Effector CD4-positive, alpha-beta T cell (primary cell): ENCODE data around the gene RTP2. TPM values are rescaled to one million over a fixed set of nuclear protein-coding genes. Genes with fewer than 3 reads are reported as not detected.
A peak's percentile ranks its signal among the peaks of the same experiment; 100 is the strongest.

Experiments used
- DNase-seq: peaks from one replicate; pipeline ENCODE4 v3.0.0-alpha.2; 2020
- total RNA-seq: gene quantifications from one replicate; lab custom pipeline; 2026; lab: John Stamatoyannopoulos, UW

RTP2 gene
- total RNA-seq = not detected

- DNase-seq = no peak
These were observed at the start of gene RTP2 for GRCh38 chr3:187702507-187703033. Gene RTP2 (minus strand): TSS chr3:187702557. CDS start chr3:187702128, 429 bp downstream.

- no peak for DNase-seq
These were observed 48.3 kb upstream of the RTP2 start for GRCh38 chr3:187750513-187751123.

GRCh38 chr3:187750006-187750512 is 47.7 kb upstream of the RTP2 start:
- no peak for DNase-seq

GRCh38 chr3:187748050-187748481 is 45.7 kb upstream of the RTP2 start:
- peak; percentile 78 for DNase-seq

- no peak for DNase-seq
These were observed 45.1 kb upstream of the RTP2 start for GRCh38 chr3:187747506-187747905.

GRCh38 chr3:187746442-187747281 is 44.3 kb upstream of the RTP2 start:
- DNase-seq = no peak

GRCh38 chr3:187746059-187746441 is 43.7 kb upstream of the RTP2 start:
- no peak for DNase-seq

GRCh38 chr3:187745201-187746058 is 43.1 kb upstream of the RTP2 start, which contains the start of gene BCL6:
Gene BCL6 (minus strand): TSS chr3:187745468. CDS start chr3:187733693, 11,775 bp downstream.
- peak; percentile 78 for DNase-seq

GRCh38 chr3:187744169-187745151 is 42.1 kb upstream of the RTP2 start:
- peak; percentile 44 for DNase-seq

- no peak for DNase-seq
These were observed 41.1 kb upstream of the RTP2 start for GRCh38 chr3:187743195-187744141.

- no peak for DNase-seq
These were observed 40.2 kb upstream of the RTP2 start for GRCh38 chr3:187742351-187743171.

- DNase-seq = peak; percentile 65
These were observed 39.3 kb upstream of the RTP2 start for GRCh38 chr3:187741403-187742350.

- peak; percentile 51 for DNase-seq
These were observed 38.4 kb upstream of the RTP2 start for GRCh38 chr3:187740421-187741399.

- peak; percentile 66 for DNase-seq
These were observed 37.4 kb upstream of the RTP2 start for GRCh38 chr3:187739561-187740332.

GRCh38 chr3:187739094-187739560 is 36.8 kb upstream of the RTP2 start:
- no peak for DNase-seq
